Activated T-helper 1 cell treated with anti-CD3 and anti-CD28 coated beads, Interleukin-2, amount 50 U/mL, for 16 hours (primary cell): ENCODE measurements around the gene SPATA3.
"Not testable (repeated sequence)": the region's sequence is repeated elsewhere in the genome, so short reads cannot be mapped to it uniquely, and the experiment has no call there.

Experiments
- DNase-seq, 2 donors: peaks; one replicate each; pipeline ENCODE4 v3.0.0-alpha.2; 2020; ENCODE audit warnings: low read depth in 1 of 2, low spot score in 1 of 2

Gene SPATA3

DNA sequence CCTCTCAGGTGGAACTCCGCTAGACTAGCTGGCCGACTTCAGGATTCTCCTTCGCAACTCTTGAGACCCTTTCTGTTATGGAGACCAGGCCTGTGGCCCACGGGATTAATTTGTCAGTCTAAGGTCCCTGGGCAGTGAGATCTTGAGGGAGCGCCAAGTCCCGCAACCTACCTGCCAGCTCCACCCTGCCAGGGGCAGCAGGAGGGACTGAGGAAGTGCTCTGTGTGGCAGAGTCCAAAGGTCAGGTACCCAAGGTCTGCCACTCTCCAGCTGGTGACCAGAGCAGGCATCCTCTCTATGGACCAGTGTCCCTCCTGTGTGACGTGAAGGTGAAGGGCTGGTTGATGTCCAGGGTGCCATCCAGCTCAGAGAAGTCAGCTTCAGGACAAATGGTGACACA lies 4.3 kb upstream of the SPATA3 start:
- no peak for DNase-seq

- DNase-seq, result no peak
These were observed 740 bp downstream of the SPATA3 start for GRCh38 chr2:230996661-230997060.

- no peak for DNase-seq
These were observed 3.0 kb downstream of the SPATA3 start for GRCh38 chr2:230998882-230999281.

GRCh38 chr2:230999477-230999876 lies 3.6 kb downstream of the SPATA3 start:
- DNase-seq, result no peak

GRCh38 chr2:231000211-231000904 lies 4.4 kb downstream of the SPATA3 start:
- no peak for DNase-seq

DNA sequence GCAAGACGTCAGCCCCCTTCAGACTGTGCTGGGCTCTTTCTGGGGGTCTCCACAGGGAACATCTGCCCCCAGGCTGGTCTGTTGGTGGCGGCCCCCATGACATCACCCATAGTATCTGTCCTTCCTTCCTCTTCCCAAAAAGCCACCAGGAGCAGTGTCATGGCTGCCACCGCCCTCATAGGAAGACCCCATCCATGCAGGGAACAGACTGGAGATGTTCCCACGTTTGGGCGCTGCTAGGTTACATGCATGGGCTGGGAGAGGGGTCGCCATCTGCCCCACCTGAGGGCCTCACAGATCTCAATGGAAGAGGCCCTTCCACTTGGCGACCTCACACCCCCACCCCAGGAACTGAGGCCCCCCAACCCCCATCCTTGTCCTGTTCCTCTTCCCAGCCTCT lies 5.1 kb downstream of the SPATA3 start:
- DNase-seq, result no peak

DNA sequence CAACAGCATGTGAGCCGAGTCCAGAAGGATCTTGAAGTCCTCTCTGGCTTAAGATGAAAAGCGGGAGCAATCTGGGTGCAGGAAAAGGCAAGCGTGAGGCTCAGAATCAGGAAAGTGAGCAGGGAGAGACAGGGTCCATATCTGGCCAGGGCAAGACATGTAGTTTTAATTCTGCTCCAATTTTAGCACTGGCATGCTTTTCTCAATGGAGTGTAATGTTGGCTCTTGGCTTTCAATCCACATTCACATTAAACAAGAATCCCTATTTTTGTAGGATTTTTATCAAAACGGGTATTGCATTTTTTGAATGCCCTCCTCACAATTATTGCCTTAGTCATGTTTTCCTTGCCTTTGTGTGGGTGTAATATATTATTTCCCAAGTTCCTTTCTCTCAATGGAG lies 6.0 kb downstream of the SPATA3 start:
- no peak for DNase-seq

DNA sequence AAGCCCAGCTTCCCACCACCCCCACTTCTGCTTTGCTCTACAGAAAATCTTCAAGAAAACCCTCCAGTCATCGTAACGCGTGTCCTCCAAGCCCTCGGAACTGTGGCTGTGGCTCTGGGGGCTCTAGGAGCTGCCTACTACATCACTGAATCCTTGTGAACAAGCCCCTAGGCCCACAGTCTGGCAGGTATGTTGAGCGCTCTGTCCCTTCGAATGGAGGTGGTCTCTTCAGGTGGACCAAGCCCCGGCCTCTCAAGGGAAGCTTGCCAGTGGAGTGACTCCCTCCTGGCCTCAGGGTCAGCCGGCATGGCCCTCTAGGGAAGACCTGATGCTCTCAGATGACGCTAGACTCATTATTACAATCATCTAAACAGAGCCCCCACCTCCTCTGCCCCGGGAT lies 6.7 kb downstream of the SPATA3 start:
- no peak for DNase-seq

- no peak for DNase-seq
These were observed 7.3 kb downstream of the SPATA3 start for GRCh38 chr2:231003186-231003585.

GRCh38 chr2:231004930-231005329 lies 9.0 kb downstream of the SPATA3 start:
- DNase-seq, result not testable (repeated sequence)

DNA sequence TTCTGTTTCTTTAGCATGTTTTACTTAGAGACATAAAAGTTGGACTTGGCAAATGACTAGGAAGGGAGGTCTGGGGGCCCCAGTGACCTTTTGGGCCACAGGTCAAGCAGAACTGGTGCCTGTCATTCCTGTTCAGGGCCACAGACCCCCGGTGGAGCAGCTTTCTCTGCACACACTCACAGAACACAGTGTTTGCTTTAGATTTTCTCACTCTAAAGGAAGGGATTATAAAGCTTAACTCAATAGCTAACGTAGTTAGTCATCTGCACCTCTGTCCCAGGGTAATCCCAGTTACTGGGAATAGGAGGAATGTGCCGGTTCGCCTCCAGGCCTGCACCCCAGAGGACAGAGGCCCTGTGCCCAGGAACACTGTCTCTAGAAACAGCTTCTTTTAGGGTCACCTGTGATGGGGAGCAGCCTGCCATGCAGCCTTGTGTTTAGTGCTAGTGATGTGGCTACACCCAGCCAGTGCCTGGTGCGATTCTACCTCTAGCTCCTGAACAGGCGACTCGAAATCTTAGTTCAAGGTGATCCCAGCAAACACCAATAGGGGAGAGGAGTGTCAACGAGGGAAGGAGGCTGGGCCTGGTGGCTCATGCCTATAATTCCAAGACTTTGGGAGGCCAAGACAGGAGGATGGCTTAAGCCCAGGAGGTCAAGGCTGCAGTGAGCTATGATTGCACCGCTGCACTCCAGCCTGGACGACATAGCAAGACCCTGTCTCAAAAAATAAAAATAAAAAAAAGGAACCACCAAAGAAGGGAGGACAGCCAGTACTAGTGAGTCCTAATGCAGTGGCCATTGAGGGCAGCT lies 11.6 kb downstream of the SPATA3 start:
- DNase-seq, result no peak

DNA sequence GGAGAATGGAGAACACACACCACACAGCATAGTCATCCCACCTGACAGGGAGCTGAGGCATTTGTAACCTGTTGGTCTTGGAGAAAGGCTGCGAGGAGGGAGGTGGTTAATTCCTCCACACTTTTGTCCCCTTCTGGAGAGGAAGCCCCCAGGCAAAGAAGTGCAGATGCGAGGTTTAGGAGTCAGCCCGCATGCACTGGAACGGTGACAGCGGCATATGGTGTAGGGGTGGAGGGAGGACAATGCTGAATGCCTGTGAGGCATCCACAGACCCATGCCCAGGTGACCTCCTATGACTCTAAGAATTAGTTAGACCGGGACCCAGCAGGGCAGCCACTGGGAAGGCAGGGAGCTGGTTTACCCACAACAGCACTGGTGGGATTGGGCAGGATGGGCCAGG lies 12.2 kb downstream of the SPATA3 start:
- DNase-seq, result no peak

DNA sequence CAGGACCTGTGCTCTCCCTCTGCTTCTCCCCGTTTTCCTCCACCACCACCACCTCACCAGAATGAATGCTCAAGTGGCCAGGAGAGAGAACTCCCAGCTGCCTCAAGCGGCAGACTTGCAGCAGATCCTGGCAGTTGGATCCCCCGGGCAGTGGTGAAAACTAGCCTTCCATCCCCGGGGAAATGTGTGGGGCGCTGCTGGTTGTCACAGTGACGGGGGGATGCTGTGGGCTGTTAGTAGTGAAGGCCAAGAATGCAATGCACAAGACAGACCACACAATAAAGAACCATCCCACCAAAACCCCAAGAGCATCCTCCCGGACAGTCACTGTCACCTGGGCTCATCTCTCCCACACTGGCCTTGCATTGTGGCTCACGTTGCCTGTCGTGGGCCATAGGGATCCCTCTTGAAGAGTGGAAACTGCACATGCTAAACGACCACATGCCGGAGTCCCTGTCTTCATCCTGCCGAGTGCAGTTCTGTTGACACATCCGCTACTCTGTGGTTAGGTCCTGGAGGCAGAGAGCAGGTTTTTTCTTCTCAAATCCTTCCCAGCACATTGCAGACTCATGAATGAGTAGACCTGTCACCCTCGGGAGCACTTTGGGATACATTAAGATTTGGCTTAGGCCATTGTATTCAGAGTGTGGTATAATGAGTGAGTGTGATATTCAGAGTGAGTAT lies 13.5 kb downstream of the SPATA3 start:
- no peak for DNase-seq

DNA sequence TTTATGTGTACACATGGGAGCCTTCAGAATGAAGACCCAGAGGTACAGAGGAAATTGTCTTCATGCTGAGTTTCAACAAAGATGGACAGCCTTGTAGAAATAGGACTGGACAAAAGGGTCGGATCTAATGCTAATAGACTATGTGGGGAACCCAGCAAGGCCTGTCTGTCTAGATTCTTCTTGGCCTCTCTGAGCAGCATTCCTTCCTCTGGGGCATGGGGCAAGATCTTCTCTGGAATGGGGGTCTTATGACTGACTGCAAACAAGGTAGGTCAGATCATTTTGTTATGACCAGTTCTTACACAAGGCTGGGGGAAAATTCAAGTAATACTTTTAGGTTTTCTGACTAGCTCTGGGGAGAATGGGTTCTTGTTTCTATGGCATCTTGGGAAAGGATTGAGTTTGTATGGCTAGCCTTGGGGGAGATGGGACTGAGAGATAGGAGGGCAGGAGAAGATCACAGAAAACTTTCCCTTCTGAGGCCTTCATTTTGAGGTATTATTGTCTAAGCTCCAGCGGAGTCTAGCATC lies 14.3 kb downstream of the SPATA3 start:
- DNase-seq, result no peak

DNA sequence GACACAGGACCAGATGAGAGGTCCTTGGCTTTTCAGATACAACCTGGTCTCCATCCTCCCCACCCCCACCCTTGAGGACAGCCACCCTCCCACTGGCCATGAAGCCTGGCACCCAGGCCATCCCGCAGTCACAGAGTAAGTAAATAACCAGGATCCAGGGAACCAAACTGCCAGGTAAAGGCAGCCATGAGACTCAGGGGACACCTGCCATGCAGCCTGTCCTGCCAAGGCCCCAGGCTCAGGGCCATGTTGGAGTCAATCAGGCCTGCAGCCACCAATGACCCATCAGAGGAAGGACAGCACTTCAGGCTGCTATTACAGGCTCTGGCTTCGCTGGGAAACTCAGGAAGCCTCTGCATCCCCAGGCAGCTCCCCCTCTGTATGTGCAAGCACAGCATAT lies 15.6 kb downstream of the SPATA3 start:
- no peak for DNase-seq

DNA sequence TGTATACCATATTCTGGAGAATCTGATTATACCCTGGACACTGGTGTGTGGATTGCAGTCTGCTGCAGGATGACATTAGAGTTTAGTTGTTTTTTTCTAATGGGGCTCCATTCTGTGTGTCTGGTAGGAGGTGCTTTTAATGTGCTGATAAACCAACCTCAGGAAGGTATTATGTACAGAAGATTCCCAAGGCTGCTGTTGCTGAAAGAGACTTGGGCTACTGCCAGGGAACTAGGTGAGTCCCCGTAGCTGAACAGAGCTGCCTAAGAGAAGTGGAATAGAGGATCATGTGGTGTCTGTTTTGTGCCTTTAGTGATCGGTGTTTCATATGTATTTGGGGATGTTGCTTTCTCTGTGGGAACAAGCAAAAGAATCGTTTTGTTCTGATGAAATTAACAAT lies 16.5 kb downstream of the SPATA3 start:
- DNase-seq, result no peak

DNA sequence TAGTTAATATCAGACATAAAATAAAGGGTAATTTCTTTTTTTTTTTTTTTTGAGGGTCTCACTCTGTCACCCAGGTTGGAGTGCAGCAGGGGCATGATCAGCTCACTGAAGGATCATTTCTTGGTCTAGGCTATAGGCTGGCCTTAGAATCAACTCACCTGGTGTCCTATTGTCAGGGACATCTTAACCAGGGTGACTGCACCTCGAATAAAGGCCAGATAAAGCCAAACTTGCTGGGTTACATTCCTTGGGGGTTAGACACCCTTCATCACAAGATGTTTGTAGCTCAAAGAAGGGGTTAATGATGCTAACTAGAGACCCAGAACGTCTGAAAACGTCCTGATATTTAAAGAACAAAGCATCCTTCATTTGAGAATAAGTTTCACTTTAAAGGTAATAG lies 17.9 kb downstream of the SPATA3 start:
- DNase-seq, result no peak

GRCh38 chr2:231015478-231015877 lies 19.6 kb downstream of the SPATA3 start:
- no peak for DNase-seq

DNA sequence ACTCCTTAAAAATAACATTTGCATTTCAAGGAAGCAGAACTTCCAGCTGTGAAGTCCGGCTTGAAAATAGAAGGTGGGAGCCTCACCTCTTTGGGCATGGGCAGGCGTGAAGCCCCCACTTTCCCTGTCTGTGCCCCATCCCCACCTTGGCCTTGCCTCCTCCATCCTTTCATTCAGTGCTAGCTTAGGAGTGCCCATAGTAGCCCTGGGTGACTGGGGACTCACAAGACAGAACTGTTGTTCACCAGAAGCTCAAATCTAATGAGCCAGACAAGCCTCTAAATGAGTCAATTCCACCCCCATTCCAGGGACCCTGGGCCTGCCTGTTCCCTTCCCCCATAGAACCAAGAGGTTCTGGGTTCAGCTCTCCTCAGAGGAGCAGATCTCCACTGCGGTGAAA lies 20.0 kb downstream of the SPATA3 start:
- DNase-seq, result no peak

- no peak for DNase-seq
These were observed 20.8 kb downstream of the SPATA3 start for GRCh38 chr2:231016566-231017230.

DNA sequence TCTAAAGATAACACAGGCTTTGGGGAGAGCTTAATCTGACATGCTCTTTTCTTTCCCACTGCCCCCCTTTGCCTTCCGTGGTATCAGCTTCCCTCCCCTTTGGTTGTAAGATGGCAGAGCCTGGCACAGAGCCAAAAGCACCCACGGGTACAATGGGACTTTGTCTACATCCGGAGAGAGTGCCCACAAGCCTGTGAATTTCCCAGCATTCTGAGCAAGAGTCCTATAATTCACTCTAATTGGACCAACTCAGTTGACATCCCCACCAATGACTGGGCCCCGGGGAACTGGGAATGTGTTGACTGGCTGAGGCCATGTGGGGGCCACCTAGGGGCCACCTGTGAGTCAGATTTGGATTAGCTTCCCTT lies 21.3 kb downstream of the SPATA3 start:
- DNase-seq, result no peak
